Neural cell (in vitro differentiated cells): ENCODE data around the gene SLC2A4RG. TPM values are rescaled to one million over a fixed set of nuclear protein-coding genes. Genes with fewer than 3 reads are reported as not detected.

Experiments
- H2AFZ ChIP-seq: fragments of 200-600, 300-800 bp; sonication (generic), shearing (Covaris generic); 2 replicates; pipeline ENCODE4 v1.6.0; 2014; ENCODE audit warnings: low read depth, mild to moderate bottlenecking, antibody characterized with exemption, low read length, moderate library complexity
- H3F3A ChIP-seq: fragments of 200-600 bp; shearing (Covaris generic); 2 replicates; pipeline ENCODE4 v1.6.1; 2016; ENCODE audit warnings: mild to moderate bottlenecking, moderate library complexity, mixed read lengths, antibody characterized with exemption, low read length; ENCODE audit not compliant: insufficient read depth, poor library complexity, severe bottlenecking
- H3K27ac ChIP-seq: fragments of 200-600, 300-800 bp; sonication (generic), shearing (Covaris generic); 2 replicates; pipeline ENCODE4 v1.5.1; 2014; ENCODE audit warnings: mild to moderate bottlenecking, low read length, moderate library complexity
- H3K27me3 ChIP-seq: fragments of 300-800, 200-600 bp; sonication (generic), shearing (Covaris generic); 2 replicates; pipeline ENCODE4 v1.6.0; 2014; ENCODE audit warnings: mild to moderate bottlenecking, low read depth, low read length, moderate library complexity; ENCODE audit not compliant: insufficient read depth
- H3K36me3 ChIP-seq: fragments of 300-800, 200-600 bp; sonication (generic), shearing (Covaris generic); 2 replicates; pipeline ENCODE4 v1.5.1; 2014; ENCODE audit warnings: mild to moderate bottlenecking, antibody characterized with exemption, low read length, moderate library complexity; ENCODE audit not compliant: insufficient read depth
- H3K4me2 ChIP-seq: fragments of 300-800, 200-600 bp; sonication (generic), shearing (Covaris generic); 2 replicates; pipeline ENCODE4 v1.6.0; 2014; ENCODE audit warnings: mild to moderate bottlenecking, low read length
- H3K4me3 ChIP-seq: fragments of 300-800, 200-600 bp; sonication (generic), shearing (Covaris generic); 2 replicates; pipeline ENCODE4 v1.5.1; 2014; ENCODE audit warnings: mild to moderate bottlenecking, low read length, moderate library complexity
- H3K79me2 ChIP-seq: fragments of 200-600 bp; shearing (Covaris generic); replicated peaks from 2 replicates; pipeline ENCODE4 v1.6.0; 2014; ENCODE audit warnings: mild to moderate bottlenecking, low read length, moderate library complexity; ENCODE audit not compliant: insufficient read depth
- H3K9ac ChIP-seq: fragments of 300-800, 200-600 bp; sonication (generic), shearing (Covaris generic); 2 replicates; pipeline ENCODE4 v1.6.1; 2016; ENCODE audit warnings: mild to moderate bottlenecking, low read length, mixed read lengths
- H3K9me2 ChIP-seq: fragments of 200-600 bp; shearing (Covaris generic); 2 replicates; pipeline ENCODE4 v1.6.1; 2016; ENCODE audit warnings: mild to moderate bottlenecking, low read length, mixed read lengths; ENCODE audit not compliant: insufficient read depth
- H3K9me3 ChIP-seq: fragments of 200-600, 300-800 bp; sonication (generic), shearing (Covaris generic); 2 replicates; pipeline ENCODE4 v1.6.1; 2016; ENCODE audit warnings: mild to moderate bottlenecking, mixed run types, low read length, moderate library complexity, mixed read lengths
- H4K20me1 ChIP-seq: fragments of 200-600 bp; shearing (Covaris generic); 2 replicates; pipeline ENCODE4 v1.6.1; 2016; ENCODE audit warnings: mild to moderate bottlenecking, mixed run types; ENCODE audit not compliant: insufficient read depth
- EP300 ChIP-seq: fragments of 450-650 bp; conservative IDR thresholded peaks from 2 replicates; pipeline ENCODE4 v1.6.1; 2014; ENCODE audit warnings: antibody characterized with exemption, mild to moderate bottlenecking, moderate library complexity; ENCODE audit not compliant: poor library complexity, severe bottlenecking
- EZH2 ChIP-seq: fragments of 200-600, 300-800 bp; shearing (Covaris generic), sonication (generic); IDR thresholded peaks from 2 replicates; pipeline ENCODE4 v1.6.1; 2014; ENCODE audit warnings: antibody characterized with exemption, low read length, borderline replicate concordance, mild to moderate bottlenecking; ENCODE audit not compliant: insufficient read depth, poor library complexity, severe bottlenecking
- MXI1 ChIP-seq: fragments of 450-650 bp; conservative IDR thresholded peaks from 2 replicates; pipeline ENCODE4 v1.6.1; 2014; ENCODE audit warnings: antibody characterized with exemption, mild to moderate bottlenecking; ENCODE audit not compliant: poor library complexity, severe bottlenecking
- POLR2AphosphoS5 ChIP-seq: IDR thresholded peaks from 2 replicates; pipeline ENCODE4 v1.6.1; 2012
- RAD21 ChIP-seq: fragments of 450-650 bp; conservative IDR thresholded peaks from 2 replicates; pipeline ENCODE4 v1.6.1; 2014; ENCODE audit warnings: antibody characterized with exemption, mild to moderate bottlenecking, moderate library complexity
- REST ChIP-seq: IDR thresholded peaks from 2 replicates; pipeline ENCODE4 v1.6.1; 2012; ENCODE audit warnings: borderline replicate concordance
- SMC3 ChIP-seq: fragments of 450-650 bp; conservative IDR thresholded peaks from 2 replicates; pipeline ENCODE4 v1.6.1; 2014; ENCODE audit warnings: antibody characterized with exemption, mild to moderate bottlenecking, moderate library complexity; ENCODE audit not compliant: poor library complexity
- TAF1 ChIP-seq: IDR thresholded peaks from 2 replicates; pipeline ENCODE4 v1.6.1; 2012; ENCODE audit warnings: low read depth
- polyA plus RNA-seq: library from polyadenylated mRNA; depleted of rRNA; stranded (reverse); fragments of >200 nt; gene quantifications from 2 replicates; pipeline ENCODE4 v1.2.3, GENCODE V29; 2014
- TF ChIP-seq, protein P1 (sequence below): fragments of 450-650 bp; IDR thresholded peaks from 2 replicates; pipeline ENCODE4 v1.5.1; 2014; ENCODE audit warnings: antibody characterized with exemption, mild to moderate bottlenecking, moderate library complexity; ENCODE audit not compliant: poor library complexity, severe bottlenecking

SLC2A4RG gene
- polyA plus RNA-seq, 1 donor from 2014 or later: 52.1 TPM

DNA sequence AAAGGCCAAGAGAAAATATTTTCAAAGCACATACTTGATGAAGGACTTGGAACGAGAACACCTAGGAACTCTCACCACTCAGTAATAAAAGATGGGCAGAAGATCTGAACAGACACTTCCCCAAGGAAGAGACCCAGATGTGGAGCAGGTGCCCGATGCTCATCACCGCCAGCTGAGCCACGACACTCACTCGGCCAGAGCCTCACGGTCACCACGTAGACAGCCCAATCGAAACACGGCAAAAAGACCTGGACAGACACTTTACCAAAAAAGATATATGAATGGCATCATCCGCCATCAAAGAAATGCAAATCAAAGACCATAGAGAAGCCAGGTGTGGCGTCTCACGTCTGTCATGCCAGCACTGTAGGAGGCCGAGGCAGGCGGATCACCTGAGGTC lies 41.6 kb downstream of the SLC2A4RG start:
- H3K4me2 ChIP-seq: no peak overlapping the region
- peaks cover 12% of the 10 kb centered on the region for H3K79me2 ChIP-seq
- no peak overlapping the region for H3K9ac ChIP-seq
- H3K27ac ChIP-seq: no peak overlapping the region
- H3K36me3 ChIP-seq: no peaks in the 10 kb centered on the region
- H4K20me1 ChIP-seq: no peaks in the 10 kb centered on the region
- H3K9me2 ChIP-seq: no peaks in the 10 kb centered on the region
- no peak overlapping the region for H2AFZ ChIP-seq
- no peaks in the 10 kb centered on the region for H3K27me3 ChIP-seq
- H3K9me3 ChIP-seq: no peaks in the 10 kb centered on the region
- TF ChIP-seq REST: no peak
- TF ChIP-seq EP300: no peak
- TF ChIP-seq POLR2AphosphoS5: no peak
- TF ChIP-seq RAD21: no peak
- no peak for TF ChIP-seq SMC3
- TF ChIP-seq, protein P1, sequence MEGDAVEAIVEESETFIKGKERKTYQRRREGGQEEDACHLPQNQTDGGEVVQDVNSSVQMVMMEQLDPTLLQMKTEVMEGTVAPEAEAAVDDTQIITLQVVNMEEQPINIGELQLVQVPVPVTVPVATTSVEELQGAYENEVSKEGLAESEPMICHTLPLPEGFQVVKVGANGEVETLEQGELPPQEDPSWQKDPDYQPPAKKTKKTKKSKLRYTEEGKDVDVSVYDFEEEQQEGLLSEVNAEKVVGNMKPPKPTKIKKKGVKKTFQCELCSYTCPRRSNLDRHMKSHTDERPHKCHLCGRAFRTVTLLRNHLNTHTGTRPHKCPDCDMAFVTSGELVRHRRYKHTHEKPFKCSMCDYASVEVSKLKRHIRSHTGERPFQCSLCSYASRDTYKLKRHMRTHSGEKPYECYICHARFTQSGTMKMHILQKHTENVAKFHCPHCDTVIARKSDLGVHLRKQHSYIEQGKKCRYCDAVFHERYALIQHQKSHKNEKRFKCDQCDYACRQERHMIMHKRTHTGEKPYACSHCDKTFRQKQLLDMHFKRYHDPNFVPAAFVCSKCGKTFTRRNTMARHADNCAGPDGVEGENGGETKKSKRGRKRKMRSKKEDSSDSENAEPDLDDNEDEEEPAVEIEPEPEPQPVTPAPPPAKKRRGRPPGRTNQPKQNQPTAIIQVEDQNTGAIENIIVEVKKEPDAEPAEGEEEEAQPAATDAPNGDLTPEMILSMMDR: no peak
- no peak for TF ChIP-seq MXI1
- no peak for TF ChIP-seq TAF1
- no peak for TF ChIP-seq EZH2
- peaks cover 3% of the 10 kb centered on the region for H3F3A ChIP-seq
- H3K4me3 ChIP-seq: no peak overlapping the region

- no peak for TF ChIP-seq EP300
- TF ChIP-seq SMC3: no peak
- no peak for TF ChIP-seq MXI1
- TF ChIP-seq REST: no peak
- TF ChIP-seq POLR2AphosphoS5: no peak
- no peak for TF ChIP-seq TAF1
- no peak for TF ChIP-seq RAD21
- TF ChIP-seq, protein P1: no peak
- no peak for TF ChIP-seq EZH2
- Histone ChIP-seq H3F3A (peaks cover 3% of the 10 kb centered on the region), H3K79me2 (peaks cover 10% of the 10 kb centered on the region), H3K9me3 (no peaks in the 10 kb centered on the region), H3K9me2 (no peaks in the 10 kb centered on the region), H3K4me2 (no peak overlapping the region), H3K27ac (no peak overlapping the region), H3K36me3 (no peaks in the 10 kb centered on the region), H3K27me3 (no peaks in the 10 kb centered on the region), H4K20me1 (no peaks in the 10 kb centered on the region), H2AFZ (no peak overlapping the region), H3K4me3 (no peak overlapping the region), H3K9ac (no peak overlapping the region)
These were observed 42.5 kb downstream of the SLC2A4RG start for GRCh38 chr20:63782051-63782471.
